Stimulated activated CD8-positive, alpha-beta memory T cell treated with anti-CD3 and anti-CD28 coated beads, Interleukin-15, amount 100 ng/mL, for 24 hours (primary cell): ENCODE results near the gene ADD3.

Source experiments
- DNase-seq: peaks from one replicate; pipeline ENCODE4 v3.0.0-alpha.2; 2020; ENCODE audit warnings: low read depth

ADD3 gene

GRCh38 chr10:110006358-110007160 is 1.2 kb upstream of the ADD3 start:
- no peak for DNase-seq

GRCh38 chr10:110007161-110007700 is 553 bp upstream of the ADD3 start:
- DNase-seq, result peak; percentile 36

- peak; percentile 25 for DNase-seq
These were observed 945 bp downstream of the ADD3 start for GRCh38 chr10:110008518-110009339.

GRCh38 chr10:110009736-110010475 is 2.1 kb downstream of the ADD3 start:
- DNase-seq, result no peak

GRCh38 chr10:110010486-110011378 is 2.9 kb downstream of the ADD3 start:
- DNase-seq, result no peak

GRCh38 chr10:110011681-110012080 is 3.9 kb downstream of the ADD3 start:
- DNase-seq, result no peak

- DNase-seq, result no peak
These were observed 6.0 kb downstream of the ADD3 start for GRCh38 chr10:110013630-110014293.

GRCh38 chr10:110016039-110016438 is 8.3 kb downstream of the ADD3 start:
- DNase-seq, result no peak

- no peak for DNase-seq
These were observed 9.3 kb downstream of the ADD3 start for GRCh38 chr10:110017052-110017451.

GRCh38 chr10:110017907-110018306 is 10.1 kb downstream of the ADD3 start:
- no peak for DNase-seq

GRCh38 chr10:110020265-110020664 is 12.5 kb downstream of the ADD3 start:
- no peak for DNase-seq

GRCh38 chr10:110022716-110023504 is 15.1 kb downstream of the ADD3 start:
- DNase-seq, result no peak

- DNase-seq, result no peak
These were observed 16.1 kb downstream of the ADD3 start for GRCh38 chr10:110023785-110024465.

- no peak for DNase-seq
These were observed 21.7 kb downstream of the ADD3 start for GRCh38 chr10:110029450-110029849.

GRCh38 chr10:110032801-110033700 is 25.3 kb downstream of the ADD3 start:
- DNase-seq, result no peak

- no peak for DNase-seq
These were observed 26.0 kb downstream of the ADD3 start for GRCh38 chr10:110033701-110034235.

- no peak for DNase-seq
These were observed 26.8 kb downstream of the ADD3 start for GRCh38 chr10:110034596-110034995.
